Keratinocyte (primary cell): ENCODE measurements around the gene REPS1. TPM values are rescaled to one million over a fixed set of nuclear protein-coding genes. Genes with fewer than 3 reads are reported as not detected.

Experiments used
- DNase-seq: peaks from one replicate; pipeline ENCODE4 v3.0.0-alpha.2; 2011; ENCODE audit warnings: low read depth, missing footprints, low spot score
- FAIRE-seq: peaks from 2 replicates; lab custom pipeline; 2011; peaks lifted over from hg19 to GRCh38; lab: Jason Lieb, UNC
- H2AFZ ChIP-seq: 2 replicates; pipeline ENCODE4 v1.6.0; 2012; ENCODE audit warnings: low read length, control low read depth, inconsistent platforms; ENCODE audit not compliant: control insufficient read depth
- H3K27ac ChIP-seq: 2 replicates; pipeline ENCODE4 v1.5.1; 2011; ENCODE audit warnings: low read length; ENCODE audit not compliant: control insufficient read depth, insufficient read depth
- H3K27me3 ChIP-seq: 3 replicates; pipeline ENCODE4 v1.6.0; 2011; ENCODE audit warnings: low read length; ENCODE audit not compliant: control insufficient read depth, insufficient read depth; ENCODE audit errors: extremely low read depth
- H3K36me3 ChIP-seq, 2 experiments: 2 replicates in 1 of 2; 3 replicates in 1 of 2; pipeline ENCODE4 v1.5.1; 2011; ENCODE audit warnings: low read length in 2 of 2, mild to moderate bottlenecking in 1 of 2; ENCODE audit not compliant: control insufficient read depth in 2 of 2, insufficient read depth in 2 of 2; ENCODE audit errors: extremely low read depth in 1 of 2
- H3K4me1 ChIP-seq: 3 replicates; pipeline ENCODE4 v1.5.1; 2011; ENCODE audit warnings: low read length; ENCODE audit not compliant: control insufficient read depth, insufficient read depth; ENCODE audit errors: extremely low read depth
- H3K4me2 ChIP-seq: 3 replicates; pipeline ENCODE4 v1.6.0; 2011; ENCODE audit warnings: low read depth, low read length; ENCODE audit not compliant: control insufficient read depth, insufficient read depth; ENCODE audit errors: extremely low read depth
- H3K4me3 ChIP-seq, 3 experiments: fragments of 200-600 bp in 1 of 3; sonication (generic) in 1 of 3; 2 replicates in 2 of 3; 3 replicates in 1 of 3; pipeline ENCODE4 v1.5.1; 2011 to 2016; ENCODE audit warnings: low read length in 3 of 3, mild to moderate bottlenecking in 3 of 3, control low read depth in 2 of 3, inconsistent platforms in 1 of 3, low read depth in 1 of 3, mixed read lengths in 1 of 3, mixed run types in 1 of 3, moderate library complexity in 1 of 3; ENCODE audit not compliant: control insufficient read depth in 2 of 3, insufficient read depth in 2 of 3; ENCODE audit errors: extremely low read depth in 1 of 3
- H3K79me2 ChIP-seq: 2 replicates; pipeline ENCODE4 v1.6.0; 2012; ENCODE audit warnings: low read length; ENCODE audit not compliant: control insufficient read depth, insufficient read depth
- H3K9ac ChIP-seq: 3 replicates; pipeline ENCODE4 v1.6.0; 2011; ENCODE audit warnings: low read length; ENCODE audit not compliant: control insufficient read depth, insufficient read depth; ENCODE audit errors: extremely low read depth
- H3K9me1 ChIP-seq: 3 replicates; pipeline ENCODE4 v1.6.0; 2011; ENCODE audit warnings: low read length; ENCODE audit not compliant: control insufficient read depth, insufficient read depth; ENCODE audit errors: extremely low read depth
- H3K9me3 ChIP-seq: 2 replicates; pipeline ENCODE4 v1.5.1; 2012; ENCODE audit warnings: low read depth, low read length; ENCODE audit not compliant: control insufficient read depth
- H4K20me1 ChIP-seq: 3 replicates; pipeline ENCODE4 v1.6.0; 2011; ENCODE audit warnings: low read length; ENCODE audit not compliant: control insufficient read depth, insufficient read depth; ENCODE audit errors: extremely low read depth
- CTCF ChIP-seq, 3 experiments: IDR thresholded peaks in 1 of 3; conservative IDR thresholded peaks in 1 of 3; optimal IDR thresholded peaks in 1 of 3; 2 replicates in 2 of 3; 3 replicates in 1 of 3; pipeline versions ENCODE3 to v1.5.1; 2011; ENCODE audit warnings: low read length in 3 of 3, mild to moderate bottlenecking in 3 of 3, moderate library complexity in 2 of 3, control low read depth in 1 of 3, inconsistent platforms in 1 of 3; ENCODE audit not compliant: insufficient read depth in 2 of 3; ENCODE audit errors: extremely low read depth in 1 of 3
- EZH2 ChIP-seq: IDR thresholded peaks from one replicate; pipeline ENCODE4 v1.6.1; 2012; ENCODE audit warnings: inconsistent platforms, mild to moderate bottlenecking, low read length, moderate library complexity
- dilution Hi-C: fragments of 300-500 bp; cut with MboI; formaldehyde crosslinking; loops from one replicate; pipeline ENCODE4 v1.7.0; 2020; ENCODE audit warnings: low sequenced_read_pairs; ENCODE audit not compliant: extremely low pct_ligation_motif_present
- polyA plus RNA-seq, 5 experiments: library from polyadenylated mRNA; depleted of rRNA in 3 of 5; stranded (reverse) in 3 of 5; stranded (forward) in 1 of 5; unstranded in 1 of 5; fragments of >200 nt; gene quantifications; 1 replicate in 1 of 5; 2 replicates in 3 of 5; 3 replicates in 1 of 5; pipeline versions ENCODE4 v1.2.1 to v1.2.3, GENCODE V29; 2011 to 2012; ENCODE audit warnings: missing spikeins in 2 of 5, low read depth in 1 of 5, low replicate concordance in 1 of 5

REPS1 gene
- polyA plus RNA-seq, 1 donor (not counting 4 experiments of a cell fraction or from before 2014, with no cell fraction given): 61.3 TPM

DNA sequence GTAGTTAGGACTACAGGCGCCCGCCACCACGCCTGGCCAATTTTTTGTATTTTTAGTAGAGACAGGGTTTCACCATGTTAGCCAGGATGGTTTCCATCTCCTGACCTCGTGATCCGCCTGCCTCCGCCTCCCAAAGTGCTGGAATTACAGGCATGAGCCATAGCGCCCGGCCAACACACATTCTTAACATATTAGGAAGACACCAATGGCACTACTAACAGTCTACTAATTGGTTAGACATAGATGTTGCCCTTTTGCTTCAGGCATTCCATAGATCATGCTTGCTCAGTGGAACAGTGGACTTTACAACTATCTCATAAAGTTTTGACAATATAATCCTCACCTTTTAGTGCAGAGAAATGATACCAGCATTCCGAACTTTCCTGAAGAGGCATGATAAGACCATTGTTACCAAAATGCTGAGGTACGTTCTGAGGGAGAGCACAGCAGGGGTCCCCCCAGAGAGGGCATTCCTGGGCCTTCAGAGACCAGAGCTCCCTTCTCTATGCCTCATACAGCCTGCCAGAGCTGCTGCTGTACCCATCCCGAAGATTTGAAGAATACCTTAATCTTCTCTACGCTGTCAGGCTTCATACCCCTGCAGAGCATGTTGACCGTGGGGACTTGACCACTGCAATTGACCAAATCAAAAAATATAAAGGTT lies 102.8 kb downstream of the REPS1 start:
- FAIRE-seq (no peak), DNase-seq (no peak)
- dilution Hi-C loops: no loop called here
- H3K27me3 ChIP-seq: no peaks in the 10 kb centered on the region
- no peaks in the 10 kb centered on the region for H3K79me2 ChIP-seq
- no peak overlapping the region for H3K9ac ChIP-seq
- no peak for TF ChIP-seq CTCF (optimal IDR thresholded peaks at IDR 0.05 in 1 of 3, IDR thresholded peaks at IDR 0.05 in 1 of 3, conservative IDR thresholded peaks at IDR 0.05 in 1 of 3; ENCODE audit: extremely low read depth in 1 of 3, insufficient read depth in 2 of 3, low read length in 3 of 3)
- TF ChIP-seq EZH2: no peak
- no peaks in the 10 kb centered on the region for H4K20me1 ChIP-seq
- no peaks in the 10 kb centered on the region for H3K9me1 ChIP-seq
- H3K9me3 ChIP-seq: no peaks in the 10 kb centered on the region
- H3K27ac ChIP-seq: no peak overlapping the region
- H3K4me2 ChIP-seq: no peak overlapping the region
- no peak overlapping the region for H3K4me3 ChIP-seq
- no peak overlapping the region for H2AFZ ChIP-seq
- no peaks in the 10 kb centered on the region for H3K36me3 ChIP-seq
- H3K4me1 ChIP-seq: no peaks in the 10 kb centered on the region

- H3K9me1 ChIP-seq: no peaks in the 10 kb centered on the region
Observed at GRCh38 chr6:138882369-138883017, 105.6 kb downstream of the REPS1 start.

More at GRCh38 chr6:138882369-138883017, 105.6 kb downstream of the REPS1 start:
- no peaks in the 10 kb centered on the region for H4K20me1 ChIP-seq
- H3K79me2 ChIP-seq: no peaks in the 10 kb centered on the region
- dilution Hi-C loops: no loop called here
- no peak overlapping the region for H3K4me2 ChIP-seq
- no peaks in the 10 kb centered on the region for H3K36me3 ChIP-seq
- no peaks in the 10 kb centered on the region for H3K9me3 ChIP-seq
- FAIRE-seq: no peak
- no peak for DNase-seq
- H3K9ac ChIP-seq: no peak overlapping the region
- no peak overlapping the region for H3K4me3 ChIP-seq
- no peak overlapping the region for H2AFZ ChIP-seq
- no peak overlapping the region for H3K27ac ChIP-seq
- H3K4me1 ChIP-seq: no peaks in the 10 kb centered on the region
- TF ChIP-seq CTCF (optimal IDR thresholded peaks at IDR 0.05 in 1 of 3, IDR thresholded peaks at IDR 0.05 in 1 of 3, conservative IDR thresholded peaks at IDR 0.05 in 1 of 3; ENCODE audit: extremely low read depth in 1 of 3, insufficient read depth in 2 of 3, low read length in 3 of 3) (no peak), EZH2 (no peak)
- no peaks in the 10 kb centered on the region for H3K27me3 ChIP-seq
